ENCODE measurements around the gene TBK1. TPM values are rescaled to one million over a fixed set of nuclear protein-coding genes. Genes with fewer than 3 reads are reported as not detected.
"Not testable (repeated sequence)": the region's sequence is repeated elsewhere in the genome, so short reads cannot be mapped to it uniquely, and the experiment has no call there.

TBK1 gene
- polyA plus RNA-seq, 1 donor from 2014 or later: 19.7 TPM

- TF ChIP-seq, protein P1, sequence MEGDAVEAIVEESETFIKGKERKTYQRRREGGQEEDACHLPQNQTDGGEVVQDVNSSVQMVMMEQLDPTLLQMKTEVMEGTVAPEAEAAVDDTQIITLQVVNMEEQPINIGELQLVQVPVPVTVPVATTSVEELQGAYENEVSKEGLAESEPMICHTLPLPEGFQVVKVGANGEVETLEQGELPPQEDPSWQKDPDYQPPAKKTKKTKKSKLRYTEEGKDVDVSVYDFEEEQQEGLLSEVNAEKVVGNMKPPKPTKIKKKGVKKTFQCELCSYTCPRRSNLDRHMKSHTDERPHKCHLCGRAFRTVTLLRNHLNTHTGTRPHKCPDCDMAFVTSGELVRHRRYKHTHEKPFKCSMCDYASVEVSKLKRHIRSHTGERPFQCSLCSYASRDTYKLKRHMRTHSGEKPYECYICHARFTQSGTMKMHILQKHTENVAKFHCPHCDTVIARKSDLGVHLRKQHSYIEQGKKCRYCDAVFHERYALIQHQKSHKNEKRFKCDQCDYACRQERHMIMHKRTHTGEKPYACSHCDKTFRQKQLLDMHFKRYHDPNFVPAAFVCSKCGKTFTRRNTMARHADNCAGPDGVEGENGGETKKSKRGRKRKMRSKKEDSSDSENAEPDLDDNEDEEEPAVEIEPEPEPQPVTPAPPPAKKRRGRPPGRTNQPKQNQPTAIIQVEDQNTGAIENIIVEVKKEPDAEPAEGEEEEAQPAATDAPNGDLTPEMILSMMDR (IDR thresholded peaks at IDR 0.05; ENCODE audit: poor library complexity, severe bottlenecking): no peak
- no peak for TF ChIP-seq TAF1 (IDR thresholded peaks at IDR 0.05; ENCODE audit: low read depth)
- TF ChIP-seq, protein P2, sequence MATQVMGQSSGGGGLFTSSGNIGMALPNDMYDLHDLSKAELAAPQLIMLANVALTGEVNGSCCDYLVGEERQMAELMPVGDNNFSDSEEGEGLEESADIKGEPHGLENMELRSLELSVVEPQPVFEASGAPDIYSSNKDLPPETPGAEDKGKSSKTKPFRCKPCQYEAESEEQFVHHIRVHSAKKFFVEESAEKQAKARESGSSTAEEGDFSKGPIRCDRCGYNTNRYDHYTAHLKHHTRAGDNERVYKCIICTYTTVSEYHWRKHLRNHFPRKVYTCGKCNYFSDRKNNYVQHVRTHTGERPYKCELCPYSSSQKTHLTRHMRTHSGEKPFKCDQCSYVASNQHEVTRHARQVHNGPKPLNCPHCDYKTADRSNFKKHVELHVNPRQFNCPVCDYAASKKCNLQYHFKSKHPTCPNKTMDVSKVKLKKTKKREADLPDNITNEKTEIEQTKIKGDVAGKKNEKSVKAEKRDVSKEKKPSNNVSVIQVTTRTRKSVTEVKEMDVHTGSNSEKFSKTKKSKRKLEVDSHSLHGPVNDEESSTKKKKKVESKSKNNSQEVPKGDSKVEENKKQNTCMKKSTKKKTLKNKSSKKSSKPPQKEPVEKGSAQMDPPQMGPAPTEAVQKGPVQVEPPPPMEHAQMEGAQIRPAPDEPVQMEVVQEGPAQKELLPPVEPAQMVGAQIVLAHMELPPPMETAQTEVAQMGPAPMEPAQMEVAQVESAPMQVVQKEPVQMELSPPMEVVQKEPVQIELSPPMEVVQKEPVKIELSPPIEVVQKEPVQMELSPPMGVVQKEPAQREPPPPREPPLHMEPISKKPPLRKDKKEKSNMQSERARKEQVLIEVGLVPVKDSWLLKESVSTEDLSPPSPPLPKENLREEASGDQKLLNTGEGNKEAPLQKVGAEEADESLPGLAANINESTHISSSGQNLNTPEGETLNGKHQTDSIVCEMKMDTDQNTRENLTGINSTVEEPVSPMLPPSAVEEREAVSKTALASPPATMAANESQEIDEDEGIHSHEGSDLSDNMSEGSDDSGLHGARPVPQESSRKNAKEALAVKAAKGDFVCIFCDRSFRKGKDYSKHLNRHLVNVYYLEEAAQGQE (IDR thresholded peaks at IDR 0.05; ENCODE audit: borderline replicate concordance): no peak
- no peak for TF ChIP-seq EZH2 (IDR thresholded peaks at IDR 0.05; ENCODE audit: borderline replicate concordance, insufficient read depth, low read length, poor library complexity, severe bottlenecking)
- no peak for TF ChIP-seq EP300 (conservative IDR thresholded peaks at IDR 0.05; ENCODE audit: poor library complexity, severe bottlenecking)
- TF ChIP-seq POLR2AphosphoS5 (IDR thresholded peaks at IDR 0.05): no peak
- TF ChIP-seq RAD21 (conservative IDR thresholded peaks at IDR 0.05): no peak
- no peak for TF ChIP-seq MXI1 (conservative IDR thresholded peaks at IDR 0.05; ENCODE audit: poor library complexity, severe bottlenecking)
- no peak for TF ChIP-seq SMC3 (conservative IDR thresholded peaks at IDR 0.05; ENCODE audit: poor library complexity)
- H3K36me3 ChIP-seq (ENCODE audit: insufficient read depth, low read length): no peaks in the 10 kb centered on the region
- H2AFZ ChIP-seq (ENCODE audit: low read depth, low read length): no peak overlapping the region
- H3K4me3 ChIP-seq (ENCODE audit: low read length): no peak overlapping the region
- H3K27ac ChIP-seq (ENCODE audit: low read length): no peak overlapping the region
- H3K9ac ChIP-seq (ENCODE audit: low read length): no peak overlapping the region
- H3F3A ChIP-seq (ENCODE audit: insufficient read depth, low read length, poor library complexity, severe bottlenecking): no peaks in the 10 kb centered on the region
- H3K9me2 ChIP-seq (ENCODE audit: insufficient read depth, low read length): no peaks in the 10 kb centered on the region
- no peaks in the 10 kb centered on the region for H4K20me1 ChIP-seq (ENCODE audit: insufficient read depth)
- no peaks in the 10 kb centered on the region for H3K79me2 ChIP-seq (replicated peaks; ENCODE audit: insufficient read depth, low read length)
- no peaks in the 10 kb centered on the region for H3K27me3 ChIP-seq (ENCODE audit: insufficient read depth, low read depth, low read length)
- H3K4me2 ChIP-seq (ENCODE audit: low read length): no peak overlapping the region
- no peaks in the 10 kb centered on the region for H3K9me3 ChIP-seq (ENCODE audit: low read length)
Observed at GRCh38 chr12:64522807-64523206, 70.9 kb downstream of the TBK1 start.

GRCh38 chr12:64523565-64524444 is 71.9 kb downstream of the TBK1 start:
- H3K9ac ChIP-seq (ENCODE audit: low read length); H3K27ac ChIP-seq (ENCODE audit: low read length); H4K20me1 ChIP-seq (ENCODE audit: insufficient read depth); H2AFZ ChIP-seq (ENCODE audit: low read depth, low read length); H3K79me2 ChIP-seq (replicated peaks; ENCODE audit: insufficient read depth, low read length); H3K4me3 ChIP-seq (ENCODE audit: low read length); H3K9me2 ChIP-seq (ENCODE audit: insufficient read depth, low read length); H3K36me3 ChIP-seq (ENCODE audit: insufficient read depth, low read length); H3K9me3 ChIP-seq (ENCODE audit: low read length); H3K27me3 ChIP-seq (ENCODE audit: insufficient read depth, low read depth, low read length); H3K4me2 ChIP-seq (ENCODE audit: low read length); H3F3A ChIP-seq (ENCODE audit: insufficient read depth, low read length, poor library complexity, severe bottlenecking): not testable (repeated sequence)
